HG02973 (cell line): ENCODE measurements around the gene SLC10A6.
"Not testable (repeated sequence)": the region's sequence is repeated elsewhere in the genome, so short reads cannot be mapped to it uniquely, and the experiment has no call there.

Source experiments
- ATAC-seq: cut with Tn5 transposase; IDR thresholded peaks from one replicate; pipeline ENCODE4 v1.9.1; 2021; ENCODE audit warnings: moderate library complexity; ENCODE audit not compliant: unreplicated experiment

SLC10A6 gene

GRCh38 chr4:86848732-86849619, at the start of gene SLC10A6:
TSS of gene SLC10A6 (minus strand) at chr4:86849384. CDS start at chr4:86849115, 269 bp downstream.
- ATAC-seq, result no peak

GRCh38 chr4:86898562-86898961, 49.4 kb upstream of the SLC10A6 start:
- no peak for ATAC-seq

GRCh38 chr4:86896596-86896995, 47.4 kb upstream of the SLC10A6 start:
- ATAC-seq, result no peak

GRCh38 chr4:86895692-86896488, 46.7 kb upstream of the SLC10A6 start:
- ATAC-seq, result peak; percentile 47

- ATAC-seq, result no peak
Measured at GRCh38 chr4:86894455-86894854, 45.3 kb upstream of the SLC10A6 start.

- no peak for ATAC-seq
Measured at GRCh38 chr4:86893136-86893535, 44.0 kb upstream of the SLC10A6 start.

- ATAC-seq, result no peak
Measured at GRCh38 chr4:86892636-86892960, 43.4 kb upstream of the SLC10A6 start.

- peak; percentile 56 for ATAC-seq
Measured at GRCh38 chr4:86891762-86892635, 42.8 kb upstream of the SLC10A6 start, which contains the start of gene C4orf36. TSS of gene C4orf36 (minus strand) at chr4:86892422. CDS start at chr4:86891520, 902 bp downstream.

GRCh38 chr4:86890790-86891189, 41.6 kb upstream of the SLC10A6 start:
- ATAC-seq, result no peak

GRCh38 chr4:86879641-86880040, 30.5 kb upstream of the SLC10A6 start:
- ATAC-seq, result no peak

- no peak for ATAC-seq
Measured at GRCh38 chr4:86878640-86879039, 29.5 kb upstream of the SLC10A6 start.

GRCh38 chr4:86876894-86877685, 27.9 kb upstream of the SLC10A6 start:
- no peak for ATAC-seq

- not testable (repeated sequence) for ATAC-seq
Measured at GRCh38 chr4:86875436-86875835, 26.3 kb upstream of the SLC10A6 start.

- ATAC-seq, result no peak
Measured at GRCh38 chr4:86872135-86872534, 23.0 kb upstream of the SLC10A6 start.

GRCh38 chr4:86870442-86871069, 21.4 kb upstream of the SLC10A6 start:
- ATAC-seq, result no peak

GRCh38 chr4:86857341-86858052, 8.3 kb upstream of the SLC10A6 start:
- ATAC-seq, result no peak

- ATAC-seq, result no peak
Measured at GRCh38 chr4:86856896-86857295, 7.7 kb upstream of the SLC10A6 start.

- ATAC-seq, result no peak
Measured at GRCh38 chr4:86855572-86855971, 6.4 kb upstream of the SLC10A6 start.

- no peak for ATAC-seq
Measured at GRCh38 chr4:86853209-86853608, 4.0 kb upstream of the SLC10A6 start.
